K562 (cell line): ENCODE data around the gene SPIRE1. TPM values are rescaled to one million over a fixed set of nuclear protein-coding genes. Genes with fewer than 3 reads are reported as not detected.

Experiments
- CCNT2 ChIP-seq: IDR thresholded peaks from 2 replicates; pipeline ENCODE4 v1.6.1; 2011; ENCODE audit warnings: borderline replicate concordance, low read depth, mild to moderate bottlenecking, moderate library complexity, mixed read lengths, low read length; ENCODE audit not compliant: insufficient read length; ENCODE audit errors: extremely low read depth
- CEBPZ ChIP-seq: fragments of 150-350 bp; IDR thresholded peaks from 2 replicates; pipeline ENCODE4 v1.6.1; 2014; ENCODE audit warnings: low read depth, mild to moderate bottlenecking, low read length, borderline replicate concordance
- CREBBP ChIP-seq: IDR thresholded peaks from one replicate; pipeline ENCODE4 v1.6.1; 2012; ENCODE audit warnings: low read depth, mild to moderate bottlenecking, control low read depth, inconsistent platforms, low read length
- DDX20 ChIP-seq: fragments of 450-650 bp; IDR thresholded peaks from 2 replicates; pipeline ENCODE4 v1.6.1; 2016; ENCODE audit warnings: missing genetic modification characterization, low read depth, mild to moderate bottlenecking, missing compliant biosample characterization, moderate library complexity
- DNMT1 ChIP-seq: fragments of 450-650 bp; IDR thresholded peaks from 2 replicates; pipeline ENCODE4 v1.6.1; 2016; ENCODE audit warnings: antibody characterized with exemption, mild to moderate bottlenecking
- ERF ChIP-seq: fragments of 450-650 bp; formaldehyde crosslinking; IDR thresholded peaks from 2 replicates; pipeline ENCODE4 v1.4.0; 2020; ENCODE audit warnings: mild to moderate bottlenecking, mixed read lengths
- FIP1L1 ChIP-seq: fragments of 200-400 bp; formaldehyde crosslinking; IDR thresholded peaks from 2 replicates; pipeline ENCODE4 v1.6.1; 2018; ENCODE audit warnings: mild to moderate bottlenecking, low read depth, low read length; ENCODE audit not compliant: poor library complexity, severe bottlenecking
- HMG20A ChIP-seq: fragments of 450-650 bp; formaldehyde crosslinking; conservative IDR thresholded peaks from 2 replicates; pipeline ENCODE4 v1.4.0; 2020; ENCODE audit warnings: mild to moderate bottlenecking, mixed read lengths
- LARP7 ChIP-seq: fragments of 450-650 bp; IDR thresholded peaks from 2 replicates; pipeline ENCODE4 v1.6.1; 2016
- MNT ChIP-seq, 2 experiments: fragments of 450-650 bp; conservative IDR thresholded peaks; 2 replicates each; pipeline ENCODE4 v1.6.1; 2017; ENCODE audit warnings: mild to moderate bottlenecking in 2 of 2, moderate library complexity in 2 of 2
- RBBP5 ChIP-seq: fragments of 200-600 bp; sonication (generic); IDR thresholded peaks from 2 replicates; pipeline ENCODE4 v1.6.1; 2012; ENCODE audit warnings: borderline replicate concordance, mild to moderate bottlenecking, low read length, control low read depth, inconsistent platforms; ENCODE audit not compliant: insufficient read depth, poor library complexity, severe bottlenecking
- RUNX1 ChIP-seq: sonication (generic); IDR thresholded peaks from 2 replicates; pipeline ENCODE4 v1.6.1; 2016; ENCODE audit warnings: antibody characterized with exemption, low read depth
- SIN3B ChIP-seq: fragments of 450-650 bp; IDR thresholded peaks from 2 replicates; pipeline ENCODE4 v1.6.1; 2017; ENCODE audit warnings: low read depth, mild to moderate bottlenecking, moderate library complexity
- SMAD1 ChIP-seq: fragments of 150-350 bp; IDR thresholded peaks from 2 replicates; pipeline ENCODE4 v1.6.1; 2014; ENCODE audit warnings: low read length, low read depth; ENCODE audit not compliant: partially characterized antibody
- TBP ChIP-seq: optimal IDR thresholded peaks from 2 replicates; pipeline ENCODE3; 2011; ENCODE audit warnings: low read depth, low read length, improper control_type of control experiment
- ZNF311 ChIP-seq: fragments of 250-450 bp; sonication (Bioruptor Pico); IDR thresholded peaks from 2 replicates; pipeline ENCODE4 v1.4.0; 2020; ENCODE audit warnings: mild to moderate bottlenecking, moderate library complexity
- ZNF589 ChIP-seq: fragments of 200-800 bp; sonication (Bioruptor generic); IDR thresholded peaks from 2 replicates; pipeline ENCODE4 v1.6.1; 2016; ENCODE audit warnings: low read depth, missing genetic modification characterization, missing compliant biosample characterization
- polyA plus RNA-seq, 8 experiments: library from polyadenylated mRNA; depleted of rRNA in 4 of 8; stranded (reverse) in 5 of 8; unstranded in 3 of 8; fragments of >200 nt; fragmentation: Nextera tagmentation in 2 of 8; fragmentation: Illumina TruSeq in 1 of 8; extraction: Ambion mirVana in 2 of 8; extraction: Trizol in 1 of 8; gene quantifications; 2 replicates each; pipeline versions ENCODE4 v1.2.1 to v1.2.3, GENCODE V29; 2011 to 2014; ENCODE audit warnings: inconsistent platforms in 1 of 8, missing spikeins in 1 of 8
- total RNA-seq, 7 experiments: library from RNA; depleted of rRNA in 6 of 7; stranded (reverse); fragments of >200 nt in 6 of 7; fragmentation: Illumina TruSeq in 2 of 7; extraction: Trizol in 2 of 7; gene quantifications; 2 replicates each; pipeline versions ENCODE4 v1.2.1 to v1.2.3, GENCODE V29; 2011 to 2021; ENCODE audit warnings: low replicate concordance in 1 of 7

SPIRE1 gene
- total and polyA plus RNA-seq, 9 of the 15 experiments (the other 6 are each of a cell fraction or from before 2014, with no cell fraction given), result 2.9 to 14.0 (median 10.2) TPM

- TF ChIP-seq CEBPZ, result no peak
- 0 out of 2 replicates have a peak, but pooled peaks have one; percentile 46 for TF ChIP-seq ERF (CRISPR knock-in tag)
- TF ChIP-seq RBBP5, result peak; percentile 55
- TF ChIP-seq ZNF311 (CRISPR knock-in tag), result no peak
- no peak for TF ChIP-seq MNT (conservative IDR thresholded peaks at IDR 0.05)
- no peak for TF ChIP-seq DDX20
- no peak for TF ChIP-seq LARP7
- TF ChIP-seq RUNX1, result no peak
- no peak for TF ChIP-seq CREBBP
- TF ChIP-seq DNMT1, result no peak
- no peak for TF ChIP-seq SMAD1
- TF ChIP-seq TBP, result no peak
- no peak for TF ChIP-seq HMG20A (CRISPR knock-in tag)
- no peak for TF ChIP-seq ZNF589 (CRISPR knock-in tag)
- TF ChIP-seq FIP1L1, result no peak
- peak; percentile 45 for TF ChIP-seq CCNT2
- TF ChIP-seq SIN3B, result peak; percentile 54; the same call in 1 of the 2 replicates
Observed at GRCh38 chr18:12657684-12658425, at the start of gene SPIRE1 (continued).
